Activated T-cell treated with anti-CD3 and anti-CD28 coated beads, Interleukin-2, amount 50 U/mL, for 4 hours (primary cell): ENCODE data around the gene TMCC3. TPM values are rescaled to one million over a fixed set of nuclear protein-coding genes. Genes with fewer than 3 reads are reported as not detected.

Source experiments
- ATAC-seq, 2 donors: fragments of 200-7000 bp; cut with Tn5 transposase; one replicate each; pipeline ENCODE4 v1.10.0; 2021
- DNase-seq: peaks from one replicate; pipeline ENCODE4 v3.0.0-alpha.2; 2020
- H3K27me3 Mint-ChIP-seq: one replicate; pipeline ENCODE4 v1.8.0; 2021; ENCODE audit warnings: low read depth, mixed read lengths
- H3K36me3 Mint-ChIP-seq: one replicate; pipeline ENCODE4 v1.8.0; 2022; ENCODE audit warnings: mixed read lengths; ENCODE audit not compliant: insufficient read depth
- H3K4me1 Mint-ChIP-seq: one replicate; pipeline ENCODE4 v1.8.0; 2021; ENCODE audit warnings: low read depth, mixed read lengths
- H3K4me3 Mint-ChIP-seq: one replicate; pipeline ENCODE4 v1.8.0; 2021; ENCODE audit warnings: mild to moderate bottlenecking, moderate library complexity, mixed read lengths
- H3K9me3 Mint-ChIP-seq: one replicate; pipeline ENCODE4 v1.8.0; 2021; ENCODE audit warnings: mixed read lengths
- total RNA-seq, 3 donors: library from RNA; stranded (reverse); gene quantifications; one replicate each; pipeline ENCODE4 v1.2.1, GENCODE V29; 2021

Gene TMCC3
- total RNA-seq, 3 donors from 2014 or later: 0.10 to 0.21 (median 0.11) TPM

DNA sequence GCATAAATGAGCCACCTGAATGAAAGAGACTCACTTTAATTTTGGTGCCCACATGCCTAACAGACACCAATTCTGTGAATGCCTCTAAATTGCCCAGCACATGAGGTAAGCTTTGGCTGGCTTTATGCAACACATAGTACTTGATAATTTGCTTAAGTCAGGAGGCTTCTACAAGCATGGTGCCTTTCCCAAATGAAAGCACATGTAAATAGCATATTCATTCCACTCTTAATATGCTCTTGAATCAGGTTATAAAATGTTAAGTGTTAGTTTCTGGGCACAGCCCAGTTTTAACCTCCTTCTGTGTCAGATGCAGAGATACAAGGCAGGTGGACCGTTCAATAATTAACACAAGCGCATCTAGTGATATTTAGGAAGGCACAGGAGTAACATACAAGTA lies 15.6 kb downstream of the TMCC3 start:
- DNase-seq (no peak), ATAC-seq (no peak)
- Mint-ChIP-seq H3K9me3 (no peaks in the 10 kb centered on the region), H3K27me3 (peaks cover 4% of the 10 kb centered on the region), H3K4me3 (no peak overlapping the region), H3K4me1 (peaks cover under 1% of the 10 kb centered on the region), H3K36me3 (no peaks in the 10 kb centered on the region)

- Mint-ChIP-seq H3K4me1 (no peaks in the 10 kb centered on the region), H3K9me3 (no peaks in the 10 kb centered on the region), H3K36me3 (no peaks in the 10 kb centered on the region), H3K4me3 (no peak overlapping the region), H3K27me3 (peaks cover 2% of the 10 kb centered on the region)
- no peak for ATAC-seq
- no peak for DNase-seq
These were observed 17.0 kb downstream of the TMCC3 start for GRCh38 chr12:94633401-94633800.

- H3K4me1 Mint-ChIP-seq: no peaks in the 10 kb centered on the region
These were observed 19.3 kb downstream of the TMCC3 start for GRCh38 chr12:94631058-94631457.

DNA sequence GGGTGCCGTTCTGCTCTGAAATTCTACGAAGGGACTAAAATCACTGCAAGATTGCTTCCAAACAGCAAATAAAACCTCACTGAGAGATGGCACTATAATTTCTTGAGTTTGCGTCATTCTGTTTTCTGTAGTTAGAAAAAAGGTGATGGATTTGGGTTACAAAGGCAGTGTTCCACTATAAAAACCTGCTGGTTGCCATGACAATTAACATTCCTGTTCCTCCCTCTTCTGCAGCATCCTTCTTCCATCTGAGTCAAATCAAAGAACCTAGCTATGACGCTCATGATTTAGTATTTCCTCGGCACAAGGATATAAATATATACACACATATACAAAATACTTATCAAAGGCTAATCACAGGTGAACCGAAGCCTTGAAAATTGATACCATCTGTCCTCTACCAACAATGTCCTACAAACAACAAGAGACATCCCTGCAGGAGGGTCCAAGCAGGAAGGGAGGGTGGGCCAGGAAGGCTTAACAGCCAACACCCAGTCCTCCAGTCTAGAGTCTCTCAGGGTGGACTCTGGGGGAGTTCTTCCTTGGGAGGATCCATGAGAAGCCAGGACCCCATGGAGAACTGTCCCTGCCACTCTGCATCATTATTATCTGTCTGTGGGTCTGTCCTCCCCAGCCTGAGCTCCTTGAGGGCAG lies 21.4 kb downstream of the TMCC3 start:
- H3K27me3 Mint-ChIP-seq: no peaks in the 10 kb centered on the region
- no peak overlapping the region for H3K4me3 Mint-ChIP-seq
- H3K9me3 Mint-ChIP-seq: no peaks in the 10 kb centered on the region
- H3K4me1 Mint-ChIP-seq: no peaks in the 10 kb centered on the region
- DNase-seq (no peak), ATAC-seq (no peak)
- no peaks in the 10 kb centered on the region for H3K36me3 Mint-ChIP-seq

More at GRCh38 chr12:94631058-94631457, 19.3 kb downstream of the TMCC3 start:
- ATAC-seq: no peak
- Mint-ChIP-seq H3K9me3 (no peaks in the 10 kb centered on the region), H3K27me3 (no peaks in the 10 kb centered on the region), H3K36me3 (no peaks in the 10 kb centered on the region), H3K4me3 (no peak overlapping the region)
- no peak for DNase-seq

GRCh38 chr12:94628369-94628768 lies 22.0 kb downstream of the TMCC3 start:
- no peak overlapping the region for H3K4me3 Mint-ChIP-seq
- H3K4me1 Mint-ChIP-seq: no peaks in the 10 kb centered on the region
- no peaks in the 10 kb centered on the region for H3K36me3 Mint-ChIP-seq
- no peaks in the 10 kb centered on the region for H3K27me3 Mint-ChIP-seq
- DNase-seq (no peak), ATAC-seq (no peak)
- H3K9me3 Mint-ChIP-seq: no peaks in the 10 kb centered on the region

- Mint-ChIP-seq H3K36me3 (no peaks in the 10 kb centered on the region), H3K27me3 (no peaks in the 10 kb centered on the region), H3K4me3 (no peak overlapping the region), H3K4me1 (peaks cover 16% of the 10 kb centered on the region), H3K9me3 (no peaks in the 10 kb centered on the region)
- no peak for DNase-seq
- ATAC-seq: no peak
These were observed 24.8 kb downstream of the TMCC3 start for GRCh38 chr12:94625531-94625930.

DNA sequence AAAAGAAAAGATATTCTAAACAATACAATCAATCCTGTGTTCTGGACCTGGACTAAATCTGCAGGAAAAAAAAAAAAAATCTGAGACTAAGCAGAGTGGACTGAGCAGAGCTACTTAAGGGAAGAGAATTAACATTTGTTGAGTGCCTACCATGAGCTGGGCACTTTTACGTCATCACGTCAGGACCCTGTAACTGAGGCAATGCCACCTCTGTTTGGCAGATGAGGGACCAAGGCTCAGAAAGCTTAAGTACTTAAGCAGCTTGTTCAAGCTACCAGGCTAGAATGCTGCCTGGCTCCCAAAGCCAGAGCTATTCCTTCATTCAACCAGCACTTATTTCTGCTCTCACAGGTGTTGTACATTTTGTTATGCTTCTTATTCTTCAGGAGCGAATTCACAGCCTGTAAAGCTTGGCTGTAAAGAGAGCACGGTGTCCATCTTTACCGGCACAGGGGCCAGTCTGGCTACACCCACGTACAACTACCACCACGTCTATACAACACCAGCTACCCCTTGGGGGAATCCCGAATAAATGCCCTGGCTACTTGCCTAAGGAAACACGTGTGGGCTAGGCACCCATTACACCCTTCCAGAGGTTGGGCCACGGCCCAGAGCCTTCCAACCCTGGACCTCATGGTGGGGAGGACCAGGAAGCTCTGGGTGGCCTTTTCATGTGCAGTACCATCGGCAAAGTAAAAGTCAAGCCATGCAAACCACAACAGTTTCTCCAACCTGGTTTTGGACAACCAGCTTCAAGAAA lies 27.0 kb downstream of the TMCC3 start:
- Mint-ChIP-seq H3K36me3 (no peaks in the 10 kb centered on the region), H3K9me3 (no peaks in the 10 kb centered on the region), H3K4me1 (peaks cover 22% of the 10 kb centered on the region), H3K4me3 (no peak overlapping the region), H3K27me3 (no peaks in the 10 kb centered on the region)
- ATAC-seq: no peak
- no peak for DNase-seq

DNA sequence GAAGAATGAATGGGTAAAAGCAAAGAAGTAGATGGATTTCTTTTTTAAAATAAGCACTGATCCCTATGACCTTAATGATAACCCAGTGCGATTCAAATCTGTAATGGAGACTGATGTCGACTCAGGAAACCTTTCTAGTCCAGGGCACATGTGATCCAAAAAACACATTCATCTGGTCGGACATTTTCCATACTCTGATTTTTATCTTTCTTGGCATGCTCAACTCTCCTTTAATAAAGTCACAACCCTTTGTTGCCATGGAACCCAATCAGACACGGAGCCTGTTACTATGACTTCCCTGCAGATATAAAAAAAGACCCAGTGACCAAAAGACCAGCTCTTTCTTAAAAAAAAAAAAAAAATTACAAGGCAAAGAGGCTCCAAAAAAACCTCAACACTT lies 27.9 kb downstream of the TMCC3 start:
- ATAC-seq: no peak

DNA sequence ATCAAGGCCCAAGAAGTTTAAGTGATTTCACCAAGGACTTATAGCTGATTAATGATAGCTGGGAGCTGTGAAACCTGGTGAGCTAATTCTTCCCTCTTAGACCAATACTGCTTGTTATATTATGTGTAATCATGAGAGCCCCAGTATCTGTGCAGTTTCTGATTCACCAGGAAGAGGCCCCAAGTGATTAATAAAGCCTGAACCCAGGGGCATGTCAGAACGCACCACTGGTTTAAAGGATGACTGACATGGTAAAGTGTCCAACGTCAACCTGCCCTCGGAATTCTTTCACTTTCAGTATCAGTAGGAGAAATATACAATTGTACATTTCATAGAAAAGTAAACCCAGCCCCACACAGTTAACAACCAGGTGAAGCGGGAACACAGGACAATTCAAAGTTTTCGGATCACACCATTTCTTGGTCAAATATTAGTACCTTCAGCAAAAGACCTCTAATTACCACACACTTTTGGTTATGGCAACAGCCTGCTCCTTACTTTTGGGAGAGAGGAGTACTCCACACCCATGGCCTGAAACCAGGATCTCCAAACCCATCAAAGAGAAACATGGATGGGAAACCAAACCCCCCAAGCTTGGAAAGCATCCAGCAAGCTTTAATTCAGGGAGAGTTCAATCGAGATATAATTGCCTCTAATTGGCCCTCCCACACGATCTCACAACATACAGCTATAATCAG lies 28.5 kb downstream of the TMCC3 start:
- Mint-ChIP-seq H3K36me3 (no peaks in the 10 kb centered on the region), H3K9me3 (no peaks in the 10 kb centered on the region), H3K27me3 (no peaks in the 10 kb centered on the region), H3K4me1 (peaks cover 22% of the 10 kb centered on the region), H3K4me3 (peak overlapping the region; percentile 55)
- peak; percentile 7 for DNase-seq
- peak; percentile 95 to 96 for ATAC-seq

More for the DNA sequence above, 27.9 kb downstream of the TMCC3 start:
- Mint-ChIP-seq H3K9me3 (no peaks in the 10 kb centered on the region), H3K4me1 (peaks cover 22% of the 10 kb centered on the region), H3K27me3 (no peaks in the 10 kb centered on the region), H3K36me3 (no peaks in the 10 kb centered on the region), H3K4me3 (peak overlapping the region; percentile 55)
- DNase-seq: no peak

DNA sequence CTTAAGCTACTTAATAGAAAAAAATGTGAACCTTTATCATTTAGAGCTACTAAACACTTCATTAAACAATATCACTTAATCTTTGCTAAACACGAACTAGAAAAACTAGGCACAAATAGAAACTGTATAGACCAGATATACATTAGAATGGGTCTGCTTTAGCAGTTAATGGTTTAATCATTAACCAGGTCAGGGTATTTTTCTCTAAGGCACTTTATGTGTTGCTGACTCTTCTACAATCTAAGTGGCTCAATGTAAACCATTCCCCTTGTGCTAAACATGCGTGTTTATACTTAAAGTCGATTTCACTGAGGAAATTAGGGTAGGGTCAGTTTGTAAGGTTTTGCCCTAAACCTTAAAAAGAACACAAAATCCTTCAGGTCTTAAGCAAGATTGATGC lies 29.7 kb downstream of the TMCC3 start:
- Mint-ChIP-seq H3K9me3 (no peaks in the 10 kb centered on the region), H3K36me3 (no peaks in the 10 kb centered on the region)
- no peak for ATAC-seq

GRCh38 chr12:94618995-94619695 lies 31.2 kb downstream of the TMCC3 start:
- peaks cover 26% of the 10 kb centered on the region for H3K4me1 Mint-ChIP-seq
- no peaks in the 10 kb centered on the region for H3K27me3 Mint-ChIP-seq
- H3K4me3 Mint-ChIP-seq: no peak overlapping the region
- no peaks in the 10 kb centered on the region for H3K9me3 Mint-ChIP-seq
- ATAC-seq (peak; percentile 61 to 66), DNase-seq (no peak)
- H3K36me3 Mint-ChIP-seq: no peaks in the 10 kb centered on the region

More for the DNA sequence above, 29.7 kb downstream of the TMCC3 start:
- Mint-ChIP-seq H3K27me3 (no peaks in the 10 kb centered on the region), H3K4me3 (no peak overlapping the region), H3K4me1 (peaks cover 22% of the 10 kb centered on the region)
- DNase-seq: no peak

DNA sequence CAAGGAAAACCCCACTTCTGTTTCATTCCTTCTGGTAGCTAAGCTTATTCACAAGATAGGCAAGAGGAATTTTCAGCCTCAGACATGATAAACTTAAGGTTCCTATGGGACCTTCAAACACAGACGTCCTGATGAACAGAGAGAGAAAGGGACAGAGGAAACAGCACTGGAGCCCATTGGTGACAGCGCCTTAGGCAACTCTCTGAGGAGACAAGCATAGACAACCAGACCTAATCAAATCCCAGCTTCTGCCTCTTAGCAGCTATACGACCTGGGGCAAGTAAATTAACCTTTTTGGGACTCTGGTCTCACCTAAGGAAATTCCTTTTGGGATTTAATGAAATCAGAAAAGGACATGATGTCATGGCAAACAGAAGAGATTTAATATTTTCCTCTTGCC lies 33.3 kb downstream of the TMCC3 start:
- Mint-ChIP-seq H3K9me3 (no peaks in the 10 kb centered on the region), H3K27me3 (no peaks in the 10 kb centered on the region), H3K4me1 (peaks cover 21% of the 10 kb centered on the region), H3K36me3 (no peaks in the 10 kb centered on the region), H3K4me3 (no peak overlapping the region)
- DNase-seq (no peak), ATAC-seq (no peak)

- ATAC-seq (no peak), DNase-seq (no peak)
- Mint-ChIP-seq H3K27me3 (no peaks in the 10 kb centered on the region), H3K4me1 (peaks cover 12% of the 10 kb centered on the region), H3K36me3 (no peaks in the 10 kb centered on the region), H3K4me3 (no peak overlapping the region), H3K9me3 (no peaks in the 10 kb centered on the region)
These were observed 34.1 kb downstream of the TMCC3 start for GRCh38 chr12:94616203-94616729.
